HG03175 (cell line): ENCODE data around the gene PURB.
"Not testable (repeated sequence)": the region's sequence is repeated elsewhere in the genome, so short reads cannot be mapped to it uniquely, and the experiment has no call there.

Experiments
- ATAC-seq: cut with Tn5 transposase; IDR thresholded peaks from one replicate; pipeline ENCODE4 v1.9.1; 2021; ENCODE audit warnings: mild to moderate bottlenecking, moderate library complexity; ENCODE audit not compliant: unreplicated experiment

The PURB gene

GRCh38 chr7:44893710-44894234, 8.4 kb upstream of the PURB start:
- ATAC-seq = no peak

GRCh38 chr7:44891791-44892190, 6.5 kb upstream of the PURB start:
- ATAC-seq = no peak

GRCh38 chr7:44891372-44891771, 6.0 kb upstream of the PURB start:
- ATAC-seq = no peak

GRCh38 chr7:44889086-44889781, 3.9 kb upstream of the PURB start:
- ATAC-seq = no peak

GRCh38 chr7:44887293-44887692, 2.0 kb upstream of the PURB start:
- no peak for ATAC-seq

- peak; percentile 30 for ATAC-seq
Measured at GRCh38 chr7:44884621-44885393, 523 bp downstream of the PURB start.

GRCh38 chr7:44883961-44884620, 1.2 kb downstream of the PURB start:
- no peak for ATAC-seq

GRCh38 chr7:44882899-44883298, 2.4 kb downstream of the PURB start:
- ATAC-seq = no peak

- ATAC-seq = no peak
Measured at GRCh38 chr7:44881610-44882009, 3.7 kb downstream of the PURB start.

- ATAC-seq = no peak
Measured at GRCh38 chr7:44881066-44881600, 4.2 kb downstream of the PURB start.

- no peak for ATAC-seq
Measured at GRCh38 chr7:44880317-44881018, 4.9 kb downstream of the PURB start.

GRCh38 chr7:44876393-44876792, 8.9 kb downstream of the PURB start:
- ATAC-seq = no peak

- no peak for ATAC-seq
Measured at GRCh38 chr7:44875241-44875640, 10.1 kb downstream of the PURB start.

- no peak for ATAC-seq
Measured at GRCh38 chr7:44872787-44873186, 12.5 kb downstream of the PURB start.

- ATAC-seq = not testable (repeated sequence)
Measured at GRCh38 chr7:44871918-44872317, 13.4 kb downstream of the PURB start.

GRCh38 chr7:44870780-44871179, 14.6 kb downstream of the PURB start:
- not testable (repeated sequence) for ATAC-seq

GRCh38 chr7:44870336-44870735, 15.0 kb downstream of the PURB start:
- not testable (repeated sequence) for ATAC-seq

GRCh38 chr7:44867073-44867995, 18.0 kb downstream of the PURB start:
- ATAC-seq = no peak

- not testable (repeated sequence) for ATAC-seq
Measured at GRCh38 chr7:44861949-44862348, 23.4 kb downstream of the PURB start.

GRCh38 chr7:44858161-44858560, 27.2 kb downstream of the PURB start:
- ATAC-seq = no peak
